ELF-1 (cell line): Measurements from ENCODE around the gene FAM120C.

Experiments used
- DNase-seq: peaks from one replicate; pipeline ENCODE4 v3.0.0-alpha.2; 2016; ENCODE audit warnings: low read depth, low spot score

FAM120C gene

DNA sequence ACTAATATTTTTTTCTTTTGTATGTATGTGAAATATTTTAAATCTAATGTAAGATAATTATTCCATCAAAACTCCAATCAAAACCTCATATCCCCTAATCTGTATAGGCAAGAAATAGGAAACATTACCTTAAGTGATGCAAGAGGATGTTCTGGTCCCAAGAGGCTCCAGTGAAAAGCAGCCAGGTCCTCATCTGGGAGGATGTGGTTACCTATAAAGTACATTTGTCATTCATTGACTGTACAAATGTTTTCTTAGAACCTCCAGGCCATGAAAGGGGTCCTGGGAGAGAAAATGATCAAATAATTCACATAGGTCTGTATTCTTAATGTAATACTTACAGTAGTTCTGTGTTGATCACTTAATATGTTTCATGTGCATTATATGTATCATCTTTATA lies 25.5 kb downstream of the FAM120C start:
- no peak for DNase-seq

DNA sequence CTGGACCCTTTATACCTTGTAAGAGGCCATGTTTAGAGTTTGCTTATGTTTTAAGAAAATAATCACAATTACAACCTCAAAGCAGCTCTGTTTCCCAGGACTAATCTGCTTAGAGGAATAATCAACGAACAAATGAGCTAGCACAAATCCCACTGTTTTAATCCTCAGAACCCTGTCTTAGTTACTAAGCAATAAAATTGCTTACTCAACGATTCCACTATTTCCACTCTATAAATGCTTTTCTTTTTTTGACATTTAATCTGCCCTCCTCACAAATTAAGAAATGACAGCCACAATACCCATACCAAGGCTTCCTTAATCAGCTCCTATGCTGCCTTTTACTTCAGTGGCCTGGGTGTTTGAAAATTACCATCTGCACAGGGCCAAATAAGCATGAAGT lies 48.8 kb downstream of the FAM120C start:
- DNase-seq: no peak

GRCh38 chrX:54116391-54116790 lies 66.7 kb downstream of the FAM120C start:
- DNase-seq: peak; percentile 3

DNA sequence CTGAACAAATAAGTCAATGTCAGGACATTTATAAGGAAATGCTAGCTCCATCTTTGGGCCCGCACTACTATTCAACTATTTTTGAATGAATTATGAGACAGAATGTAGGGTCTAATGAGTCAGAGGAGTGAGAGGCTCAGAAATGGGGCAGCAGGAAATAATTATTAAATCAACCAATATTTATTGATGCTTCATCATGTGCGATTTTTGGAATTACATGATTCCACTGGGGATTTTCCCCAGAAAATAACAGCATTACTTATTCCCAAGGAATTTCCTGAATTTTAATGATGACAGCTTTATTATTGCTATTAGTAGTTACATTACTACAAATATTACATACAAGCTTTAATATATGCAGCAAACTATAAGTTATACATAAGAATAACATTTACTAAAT lies 89.5 kb downstream of the FAM120C start:
- DNase-seq: no peak

DNA sequence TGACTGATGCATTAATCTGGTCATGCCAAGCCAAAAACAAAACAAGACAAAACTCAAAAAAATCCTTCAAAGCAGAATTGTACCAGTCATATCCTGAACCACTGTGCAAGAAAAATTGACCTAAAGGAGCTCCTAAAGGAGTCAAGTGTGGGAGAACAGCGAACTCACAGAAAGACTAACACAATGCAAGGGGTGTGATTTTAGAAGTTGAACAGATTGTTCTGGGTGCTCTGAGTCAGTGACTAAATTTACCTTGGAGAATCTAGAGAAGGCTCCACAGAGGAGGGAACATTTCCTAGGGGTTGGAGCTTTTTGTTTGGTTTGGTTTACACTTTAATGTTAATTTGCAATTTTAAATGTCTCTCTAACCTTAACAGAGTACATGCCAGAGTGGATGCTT lies 89.9 kb downstream of the FAM120C start:
- no peak for DNase-seq

DNA sequence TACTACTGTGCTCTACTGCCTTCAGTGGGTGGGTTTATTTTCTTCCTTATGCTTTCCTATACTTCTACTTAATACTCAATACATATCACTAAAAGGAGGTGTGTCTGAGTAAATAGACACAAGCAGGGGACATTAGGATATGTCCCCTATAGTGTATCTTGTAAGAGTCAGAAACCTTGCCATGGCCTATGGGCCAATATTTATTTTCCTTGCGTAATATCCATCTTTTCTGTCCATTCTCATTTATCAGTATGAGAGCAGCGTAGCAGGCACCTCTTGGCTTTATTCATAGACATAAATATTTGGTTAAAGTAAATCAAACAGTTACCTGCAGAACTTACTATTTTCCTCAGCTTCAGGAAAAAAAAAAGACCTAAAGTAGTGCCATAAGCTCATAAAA lies 92.2 kb downstream of the FAM120C start:
- DNase-seq: no peak

DNA sequence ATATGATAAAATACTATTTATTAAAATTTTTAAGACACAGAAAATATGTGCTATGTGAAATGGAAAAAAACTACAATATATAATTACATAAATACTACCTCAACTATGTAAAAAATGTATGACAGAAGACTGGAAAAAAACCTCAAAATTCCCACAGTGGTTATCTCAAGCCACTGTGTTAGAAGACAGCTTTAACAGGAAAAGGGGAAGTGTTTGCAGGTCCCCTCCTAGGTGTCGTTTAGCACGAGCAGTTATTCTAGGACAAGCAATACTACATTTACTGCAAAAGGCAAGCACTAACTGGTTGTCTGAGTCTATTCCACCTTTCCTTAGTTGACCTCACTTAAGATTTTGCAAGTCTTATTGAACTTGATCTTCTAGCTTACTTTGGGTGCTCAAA lies 93.9 kb downstream of the FAM120C start:
- no peak for DNase-seq

DNA sequence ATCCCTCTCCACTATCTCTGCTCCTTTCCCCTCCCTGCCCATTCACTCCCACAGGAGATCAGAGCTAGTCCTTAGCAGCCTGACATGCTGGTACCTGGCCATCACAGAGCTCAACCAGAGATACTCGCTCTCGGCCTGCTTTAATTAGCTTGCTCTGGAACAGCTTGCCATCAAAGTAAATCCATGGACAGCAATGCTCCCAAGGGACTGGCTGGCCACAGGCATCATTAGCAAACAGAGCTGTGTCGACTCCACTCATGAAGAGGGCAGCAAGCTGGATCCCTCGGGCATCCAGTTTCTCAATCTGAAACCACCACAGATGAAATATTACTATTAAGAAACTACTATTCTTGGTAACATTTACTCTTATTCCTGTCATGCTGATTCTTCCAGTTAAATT lies 95.4 kb downstream of the FAM120C start:
- peak; percentile 4 for DNase-seq

GRCh38 chrX:54085666-54086065 lies 97.4 kb downstream of the FAM120C start:
- no peak for DNase-seq

DNA sequence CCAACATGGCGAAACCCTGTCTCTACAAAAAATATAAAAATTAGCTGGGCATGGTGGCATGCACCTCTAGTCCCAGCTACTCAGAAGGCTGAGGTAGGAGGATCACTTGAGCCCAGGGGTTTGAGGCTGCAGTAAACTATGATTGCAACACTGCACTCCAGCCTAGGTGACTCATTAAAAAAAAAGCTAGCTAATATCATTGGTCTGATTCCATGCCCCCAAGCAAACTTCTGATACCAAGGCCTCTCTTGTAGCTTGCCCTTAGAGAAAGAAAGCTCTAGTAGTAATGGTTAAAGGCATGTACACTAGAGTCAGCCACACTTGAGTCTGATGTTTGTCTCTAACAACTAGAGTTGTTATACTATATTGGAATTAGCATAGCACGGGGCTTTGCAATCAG lies 106.2 kb downstream of the FAM120C start:
- DNase-seq: peak; percentile 3

- no peak for DNase-seq
Observed at GRCh38 chrX:54074826-54075225, 108.2 kb downstream of the FAM120C start.

GRCh38 chrX:54067766-54068165 lies 115.3 kb downstream of the FAM120C start:
- DNase-seq: no peak

GRCh38 chrX:54066841-54067240 lies 116.2 kb downstream of the FAM120C start:
- no peak for DNase-seq

DNA sequence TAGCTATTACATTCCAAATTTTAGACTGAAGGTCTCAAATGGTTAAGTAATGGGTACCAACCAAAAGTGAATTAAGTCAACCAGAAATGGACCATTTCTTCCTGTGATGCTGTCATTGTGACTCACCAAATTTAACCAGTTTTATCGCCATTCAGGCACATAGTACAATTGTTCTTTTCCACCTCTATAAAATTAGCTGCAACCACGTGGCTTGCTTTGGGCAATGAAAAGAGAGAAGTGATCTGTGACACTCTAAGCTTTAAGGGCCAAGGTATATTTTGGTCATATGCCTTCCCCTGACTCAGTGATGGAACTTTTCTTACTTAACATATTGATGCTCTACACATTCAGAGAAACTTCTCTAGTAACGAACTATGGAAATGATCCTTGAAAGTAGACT lies 118.5 kb downstream of the FAM120C start:
- DNase-seq: no peak

GRCh38 chrX:54063361-54063760 lies 119.7 kb downstream of the FAM120C start:
- no peak for DNase-seq

DNA sequence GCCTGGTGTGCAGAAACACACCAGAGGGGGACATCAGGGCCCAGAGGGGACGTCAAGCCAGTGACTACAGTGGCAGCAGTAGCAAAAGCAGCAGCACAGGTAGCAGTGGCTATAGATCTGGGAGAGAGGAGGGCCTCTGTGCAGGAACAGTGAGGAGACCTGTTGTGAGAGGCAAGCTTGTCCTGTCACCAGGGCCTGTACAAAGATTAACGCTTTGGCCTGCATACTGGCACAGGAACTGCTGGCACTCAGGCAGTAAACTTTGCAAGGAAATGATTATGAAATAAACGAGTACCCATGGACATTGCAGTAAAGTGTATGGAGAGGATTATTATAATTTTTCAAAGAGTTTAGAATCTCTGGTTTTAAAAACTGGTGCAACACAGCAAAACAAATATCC lies 133.3 kb downstream of the FAM120C start:
- DNase-seq: peak; percentile 14

DNA sequence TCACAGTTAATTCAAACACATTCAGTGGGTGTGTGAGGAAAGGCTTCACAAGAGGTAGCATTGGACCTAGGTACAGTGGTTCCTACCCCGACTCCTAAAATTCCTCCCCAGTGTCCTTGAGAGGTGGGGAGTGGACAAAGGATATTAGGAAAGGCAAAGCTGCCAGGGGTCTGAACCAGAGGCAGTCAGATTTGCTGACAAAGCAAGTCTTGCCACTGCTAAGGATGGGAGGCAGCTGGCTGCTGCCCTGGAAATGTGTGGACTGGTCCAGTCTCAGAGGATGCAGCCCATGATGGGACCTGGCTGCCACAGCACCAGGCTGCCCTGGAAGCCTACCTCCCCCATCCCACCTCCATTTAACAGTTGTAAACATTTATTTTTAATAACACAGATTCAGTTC lies 134.6 kb downstream of the FAM120C start:
- peak; percentile 24 for DNase-seq

DNA sequence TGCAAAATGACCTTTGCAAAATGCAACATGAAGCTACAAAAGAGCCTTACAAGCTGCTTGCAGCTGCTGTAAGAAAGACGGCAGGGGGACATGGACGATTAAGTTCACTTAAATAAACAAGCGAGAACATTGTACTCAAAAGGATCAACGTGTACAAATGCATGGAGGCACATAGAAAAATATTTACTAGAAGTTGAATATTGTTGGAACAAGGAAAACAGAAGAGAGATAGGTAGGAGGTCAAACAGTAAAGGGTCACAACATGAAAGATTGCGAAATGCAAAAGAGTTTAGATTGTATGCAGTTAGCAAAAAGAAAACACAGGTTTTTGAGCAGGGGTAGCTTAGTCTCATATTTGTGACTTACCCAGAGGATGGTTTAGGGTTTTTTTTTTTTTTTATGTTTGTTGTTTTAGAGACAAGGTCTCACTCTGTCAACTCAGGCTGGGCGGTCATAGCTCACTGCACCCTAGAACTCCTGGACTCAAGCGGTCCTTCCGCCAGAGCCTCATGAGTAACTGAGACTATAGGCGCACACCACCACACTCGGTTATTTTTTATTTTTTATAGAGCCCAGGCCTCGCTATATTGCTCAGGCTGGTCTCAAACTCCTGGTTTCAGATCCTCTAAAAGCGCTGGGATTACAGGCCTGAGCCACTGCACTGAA lies 137.4 kb downstream of the FAM120C start:
- DNase-seq: no peak

DNA sequence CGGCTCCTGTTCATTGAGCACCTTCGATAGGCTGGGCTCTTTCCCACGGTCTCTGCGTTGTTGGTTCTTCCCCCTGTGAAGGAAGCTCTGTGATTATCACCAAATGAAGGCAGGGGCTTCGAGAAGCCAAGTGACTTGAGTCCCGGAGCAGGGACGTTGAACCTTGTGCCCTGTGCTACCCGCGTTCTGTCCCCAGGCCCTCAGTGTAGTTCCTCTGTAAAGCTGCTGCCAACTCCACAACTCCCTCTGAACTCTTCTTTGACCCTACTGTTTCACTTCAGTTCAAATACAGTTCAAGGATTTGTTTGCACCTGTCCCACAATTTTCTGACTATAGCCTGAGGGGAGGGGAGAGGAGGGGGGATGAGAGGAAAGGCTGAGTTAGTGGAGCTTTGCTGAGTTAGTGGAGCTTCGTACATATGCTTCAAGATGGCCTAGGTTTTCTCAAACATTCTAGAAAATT lies 138.1 kb downstream of the FAM120C start:
- no peak for DNase-seq

DNA sequence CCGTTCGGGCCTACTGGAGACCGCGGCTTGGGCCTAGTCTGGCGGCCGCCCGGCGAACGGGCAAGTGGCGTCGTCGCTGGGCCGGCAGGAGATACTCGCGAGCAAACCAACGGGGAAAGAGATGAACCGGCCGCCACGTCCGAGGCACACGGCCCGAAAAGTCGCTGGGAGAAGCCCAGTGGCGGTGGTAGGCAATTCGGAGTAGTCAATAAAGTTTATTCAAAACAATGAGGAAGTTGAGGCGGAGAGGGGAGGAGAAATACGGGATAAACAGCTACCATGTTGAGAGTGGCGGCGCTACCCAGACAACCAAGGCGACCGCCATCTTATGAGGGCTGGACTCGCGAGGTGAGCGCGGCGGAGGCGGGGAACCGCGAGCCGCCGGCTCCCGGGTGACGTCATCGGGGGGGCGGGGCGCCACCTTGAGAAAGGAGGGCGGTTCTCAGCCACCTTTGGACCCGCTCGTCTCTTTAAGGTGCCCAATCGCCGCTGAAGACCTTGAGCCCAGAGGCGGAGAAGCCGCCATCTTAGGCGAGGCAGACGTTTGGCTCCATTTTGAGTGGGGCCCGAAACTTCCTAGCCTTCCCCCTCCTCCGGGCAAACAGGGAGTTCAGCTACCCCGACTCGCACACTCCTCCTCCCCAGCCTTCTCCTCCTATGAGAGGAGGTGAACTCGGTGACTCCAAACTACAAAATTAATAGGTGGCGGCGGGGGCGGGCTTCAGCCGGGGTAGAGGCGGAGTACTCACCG lies 138.8 kb downstream of the FAM120C start, which contains the start of gene PHF8:
PHF8 (minus strand) TSS at position 348 of the 751 bp plus-strand sequence. CDS start 1,745 bp downstream, outside the sequence.
- DNase-seq: peak; percentile 100

- DNase-seq: no peak
Observed at GRCh38 chrX:54043541-54044125, 139.4 kb downstream of the FAM120C start.

DNA sequence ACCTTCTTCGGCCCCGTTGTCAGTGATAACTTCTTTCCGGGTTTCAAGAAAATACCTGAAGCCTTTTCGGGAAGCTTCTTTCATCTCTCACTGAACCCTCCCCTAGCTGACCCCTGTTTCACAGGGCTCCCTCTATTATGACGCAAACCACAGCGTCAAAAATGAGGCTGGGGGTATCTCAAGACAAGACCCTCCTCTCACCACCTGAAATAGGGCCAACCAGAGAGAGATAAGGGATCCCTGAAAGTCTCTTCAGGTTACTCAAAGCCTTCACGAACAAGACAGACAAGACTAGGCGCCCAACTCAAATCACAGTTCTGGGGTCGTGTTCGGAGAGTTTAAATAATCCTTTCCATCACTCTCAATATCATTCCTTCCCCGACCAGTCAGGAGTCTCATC lies 140.0 kb downstream of the FAM120C start:
- peak; percentile 30 for DNase-seq

DNA sequence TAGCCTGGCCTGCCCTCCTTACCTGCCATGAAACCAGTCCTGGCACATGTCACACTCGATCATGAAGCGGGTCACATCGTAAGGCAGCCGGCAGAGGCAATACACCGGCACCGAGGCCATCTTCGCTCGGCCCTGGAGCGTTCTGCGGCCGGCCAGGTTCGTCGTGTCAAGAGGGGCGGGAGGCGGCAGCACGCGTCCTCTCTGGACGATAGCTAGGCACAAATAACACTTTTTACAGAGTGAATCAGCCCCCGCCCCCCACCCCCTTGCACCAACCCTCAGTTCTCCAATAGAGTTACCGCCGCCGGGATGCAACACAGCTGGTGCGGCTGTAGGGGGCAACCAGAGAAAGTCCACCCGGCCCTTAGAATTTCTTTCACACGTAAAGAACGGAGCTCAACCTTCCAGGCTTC lies 140.4 kb downstream of the FAM120C start:
- DNase-seq: peak; percentile 87
